HG02938 (cell line): Measurements from ENCODE around the gene TMEM240.
"Not testable (repeated sequence)": the region's sequence is repeated elsewhere in the genome, so short reads cannot be mapped to it uniquely, and the experiment has no call there.

Source experiments
- ATAC-seq: cut with Tn5 transposase; IDR thresholded peaks from one replicate; pipeline ENCODE4 v1.9.1; 2021; ENCODE audit warnings: mild to moderate bottlenecking, moderate library complexity; ENCODE audit not compliant: unreplicated experiment

Gene TMEM240

DNA sequence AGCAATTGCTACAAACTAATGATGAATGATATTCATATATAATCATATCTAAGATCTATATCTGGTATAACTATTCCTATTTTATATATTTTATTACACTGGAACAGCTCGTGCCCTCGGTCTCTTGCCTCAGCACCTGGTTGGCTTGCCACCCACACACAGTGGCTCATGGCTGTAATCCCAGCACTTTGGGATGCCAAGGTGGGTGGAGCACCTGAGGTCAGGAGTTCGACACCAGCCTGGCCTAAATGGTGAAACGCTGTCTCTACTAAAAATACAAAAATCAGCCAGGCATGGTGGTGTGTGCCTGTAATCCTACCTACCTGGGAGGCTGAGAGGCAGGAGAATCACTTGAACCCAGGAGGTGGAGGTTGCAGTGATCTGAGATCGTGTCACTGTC lies 34.6 kb downstream of the TMEM240 start:
- ATAC-seq: not testable (repeated sequence)

DNA sequence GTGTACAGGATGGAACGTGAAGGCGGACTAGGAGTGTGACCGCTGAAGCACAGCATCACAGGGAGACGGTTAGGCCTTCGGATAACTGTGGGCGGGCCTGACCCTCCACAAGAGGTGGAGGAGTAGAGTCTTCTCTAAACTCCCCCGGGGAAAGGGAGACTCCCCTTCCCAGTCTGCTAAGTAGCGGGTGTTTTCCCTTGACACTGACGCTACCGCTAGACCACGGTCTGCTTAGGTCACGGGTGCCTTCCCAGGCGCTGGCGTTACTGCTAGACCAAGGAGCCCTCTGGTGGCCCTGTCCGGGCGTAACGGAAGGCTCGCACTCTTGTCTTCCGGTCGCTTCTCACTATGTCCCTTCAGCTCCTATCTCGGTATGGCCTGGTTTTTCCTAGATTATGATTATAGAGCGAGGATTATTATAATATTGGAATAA lies 35.0 kb downstream of the TMEM240 start:
- ATAC-seq: not testable (repeated sequence)

DNA sequence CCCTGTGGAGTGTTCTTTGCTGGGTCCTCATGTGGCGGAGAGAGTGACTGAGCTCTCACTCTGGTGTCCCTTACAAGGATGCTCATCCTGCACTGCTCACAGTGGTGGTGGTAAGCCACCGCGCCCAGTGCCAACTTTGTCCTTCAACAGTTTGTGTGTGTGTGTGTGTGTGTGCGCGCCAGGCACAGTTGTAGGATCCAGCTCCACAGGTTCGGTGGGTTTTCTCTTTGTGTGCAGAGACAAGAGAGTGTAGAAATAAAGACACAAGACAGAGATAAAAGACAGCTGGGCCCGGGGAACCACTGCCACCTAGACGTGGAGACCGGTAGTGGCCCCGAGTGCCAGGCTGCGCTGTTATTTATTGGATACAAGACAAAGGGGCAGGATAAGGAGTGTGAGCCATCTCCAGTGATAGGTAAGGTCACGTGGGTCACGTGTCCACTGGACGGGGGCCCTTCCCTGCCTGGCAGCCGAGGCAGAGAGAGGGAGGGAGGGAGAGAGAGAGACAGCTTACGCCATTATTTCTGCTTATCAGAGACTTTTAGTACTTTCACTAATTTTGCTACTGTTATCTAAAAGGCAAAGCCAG lies 35.6 kb downstream of the TMEM240 start:
- ATAC-seq: not testable (repeated sequence)

DNA sequence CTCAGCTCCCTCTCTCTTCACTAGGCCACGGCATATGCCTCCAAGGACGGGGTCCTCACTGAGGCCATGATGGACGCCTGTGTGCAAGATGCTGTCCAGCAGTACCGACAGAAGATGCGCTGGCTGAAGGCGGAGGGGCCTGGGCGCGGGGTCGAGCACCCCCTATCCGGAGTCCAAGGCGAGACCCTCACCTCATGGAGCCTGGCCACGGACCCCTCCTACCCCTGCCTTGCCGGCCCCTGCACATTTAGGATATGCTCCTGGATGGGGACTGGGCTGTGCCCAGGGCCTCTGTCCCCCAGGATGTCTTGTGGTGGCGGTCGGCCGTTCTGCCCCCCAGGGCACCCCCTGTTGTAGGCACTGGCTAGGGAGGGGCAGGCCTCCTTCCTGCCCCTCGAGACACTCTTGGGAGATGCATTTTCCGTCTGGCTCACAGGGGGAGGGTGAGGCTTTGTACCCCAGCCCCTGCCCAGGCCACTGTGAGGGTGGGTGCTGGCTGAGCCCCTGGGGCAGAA lies 44.9 kb downstream of the TMEM240 start:
- not testable (repeated sequence) for ATAC-seq

DNA sequence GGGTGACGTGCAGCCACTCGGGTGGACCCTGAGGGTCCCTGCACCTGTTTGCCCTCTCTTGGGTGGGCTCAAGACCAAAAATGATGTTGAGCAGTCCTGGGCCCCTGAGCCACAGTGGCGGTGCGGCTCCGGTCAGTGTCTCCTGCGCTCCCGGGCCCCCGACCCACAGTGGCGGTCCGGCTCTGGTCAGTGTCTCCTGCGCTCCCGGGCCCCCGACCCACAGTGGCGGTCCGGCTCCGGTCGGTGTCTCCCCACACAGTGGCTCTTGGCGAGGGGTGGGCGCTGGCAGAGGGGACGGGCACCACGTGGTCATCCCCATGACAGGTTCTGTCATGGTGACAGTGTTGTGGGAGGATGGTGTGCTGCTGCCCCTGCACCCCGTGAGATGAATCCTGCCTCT lies 46.1 kb downstream of the TMEM240 start:
- ATAC-seq: not testable (repeated sequence)

DNA sequence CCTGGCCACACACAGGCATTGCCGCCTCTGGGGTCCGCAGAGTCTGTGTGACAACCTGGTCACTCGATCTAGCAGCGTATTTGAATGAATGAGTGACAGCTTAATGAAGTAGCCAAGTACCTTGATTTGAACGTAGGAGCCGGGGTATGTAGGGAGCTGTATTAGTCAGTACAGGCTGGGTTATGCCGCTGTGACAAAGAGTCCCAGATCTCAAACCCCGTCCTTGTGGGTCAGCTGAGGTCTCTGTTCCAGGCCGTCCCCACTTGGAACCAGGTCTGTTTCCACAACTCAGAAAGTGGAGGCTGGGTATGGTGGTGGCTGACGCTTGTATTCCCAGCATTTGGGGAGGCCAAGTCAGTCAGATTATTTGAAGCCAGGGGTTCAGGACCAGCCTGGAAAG lies 48.8 kb downstream of the TMEM240 start:
- no peak for ATAC-seq

DNA sequence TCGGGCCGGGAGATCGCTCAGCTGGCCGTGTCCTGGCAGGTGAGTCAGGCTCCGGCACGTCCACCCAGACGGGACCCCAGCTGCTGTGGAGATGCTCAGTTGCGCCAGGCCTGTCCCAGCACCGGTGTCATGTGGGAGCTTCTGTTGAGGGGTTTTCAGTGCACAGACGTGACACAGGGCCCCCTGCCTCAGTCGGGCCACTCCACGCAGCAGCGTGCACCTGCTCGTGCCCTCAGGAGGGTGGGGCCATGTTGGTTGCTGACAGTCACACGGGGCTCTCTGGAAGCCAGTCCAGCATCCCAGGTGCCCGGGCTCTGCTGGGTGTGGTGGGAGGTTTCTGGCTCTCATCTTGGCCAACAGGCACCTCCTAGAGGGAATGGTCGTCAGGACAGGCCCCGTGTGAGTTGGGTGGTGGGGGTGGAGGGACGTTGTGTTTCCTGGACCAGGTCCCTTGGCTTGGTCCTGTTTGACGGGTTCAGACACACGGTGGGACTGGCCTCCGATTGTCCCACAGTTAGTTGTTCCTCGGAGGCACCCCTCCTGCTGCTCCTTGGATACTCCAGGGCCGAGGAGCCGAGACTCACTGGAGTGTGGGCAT lies 49.7 kb downstream of the TMEM240 start:
- ATAC-seq: no peak

DNA sequence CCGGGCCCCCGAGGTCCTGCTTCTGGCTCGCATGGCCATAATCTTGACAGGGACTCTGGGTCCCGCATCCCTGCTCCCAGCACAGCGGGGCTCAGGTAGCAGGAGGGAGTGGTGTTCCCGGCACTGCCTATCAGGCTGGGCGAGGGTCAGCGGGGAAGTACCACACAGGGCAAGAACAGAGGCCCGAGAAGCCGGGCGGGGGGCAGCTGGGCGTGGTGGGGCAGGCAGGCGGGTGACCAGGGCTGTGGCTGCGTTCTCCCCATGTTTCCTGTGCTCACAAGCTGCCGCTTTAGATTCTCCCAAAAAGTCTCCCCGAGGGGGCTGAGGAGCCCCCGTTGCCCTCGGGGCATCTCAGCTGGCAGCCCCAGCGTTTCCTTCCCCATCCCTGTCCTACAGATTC lies 50.6 kb downstream of the TMEM240 start:
- no peak for ATAC-seq

DNA sequence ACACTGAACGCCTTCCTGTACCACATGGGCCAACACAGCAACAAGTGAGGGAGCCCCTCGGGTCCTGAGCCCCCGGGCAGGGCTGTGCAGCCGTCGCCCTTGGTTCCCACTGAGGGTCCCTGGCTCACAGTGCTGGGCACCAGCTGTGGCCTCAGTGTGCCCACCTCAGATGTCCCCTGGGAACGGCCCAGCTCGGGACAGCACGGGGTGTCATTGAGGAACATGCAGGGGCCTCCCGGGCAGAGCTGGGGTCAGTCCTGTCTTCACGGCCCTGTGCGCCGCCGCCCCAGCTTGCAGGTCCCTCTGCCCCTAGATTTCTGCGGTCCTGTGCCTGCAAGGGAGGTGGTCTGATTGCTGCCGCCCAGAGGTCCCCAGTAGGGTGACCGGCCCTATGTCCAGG lies 51.2 kb downstream of the TMEM240 start:
- no peak for ATAC-seq

DNA sequence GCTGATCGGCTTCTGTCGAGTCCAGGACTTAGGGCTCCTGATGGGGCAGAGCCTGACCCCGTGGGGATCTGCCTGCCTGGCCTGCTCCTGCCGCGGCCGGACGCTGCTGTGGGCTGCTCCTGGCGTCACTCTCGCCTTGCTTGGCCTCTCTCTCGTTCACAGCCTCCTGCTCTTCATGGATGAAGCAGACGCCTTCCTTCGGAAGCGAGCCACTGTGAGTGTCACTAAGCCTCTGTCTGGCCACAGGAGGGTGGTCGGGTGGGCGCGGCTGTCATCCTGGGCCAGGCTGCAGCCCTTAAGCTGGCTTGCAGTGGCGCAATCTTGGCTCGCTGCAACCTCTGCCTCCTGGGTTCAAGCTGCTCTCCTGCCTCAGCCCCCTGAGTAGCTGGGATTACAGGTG lies 52.7 kb downstream of the TMEM240 start:
- ATAC-seq: no peak

DNA sequence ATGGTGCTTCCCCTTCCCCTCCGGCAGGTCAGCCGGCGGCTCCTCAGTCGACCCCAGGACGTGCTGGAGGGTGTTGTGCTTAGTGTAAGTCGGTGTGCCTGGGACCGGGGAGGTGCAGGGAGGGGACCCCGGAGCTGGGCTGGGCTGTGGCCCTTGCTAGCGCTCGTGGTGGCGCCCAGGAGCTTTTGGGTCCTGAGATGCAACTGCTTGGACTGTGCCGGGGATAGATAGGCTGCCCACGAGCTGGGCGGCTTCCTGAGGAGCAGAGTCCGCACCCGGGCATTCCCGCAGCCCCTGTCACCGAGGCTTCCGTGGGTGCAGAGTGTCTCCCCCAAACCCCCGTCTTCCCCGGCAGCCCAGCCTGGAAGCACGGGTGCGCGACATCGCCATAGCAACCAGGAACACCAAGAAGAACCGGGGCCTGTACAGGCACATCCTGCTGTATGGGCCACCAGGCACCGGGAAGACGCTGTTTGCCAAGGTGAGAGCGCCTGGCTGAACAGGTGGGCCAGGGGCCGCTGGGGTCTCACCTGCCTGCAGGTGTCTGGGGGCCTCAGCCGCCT lies 54.6 kb downstream of the TMEM240 start:
- ATAC-seq: not testable (repeated sequence)

DNA sequence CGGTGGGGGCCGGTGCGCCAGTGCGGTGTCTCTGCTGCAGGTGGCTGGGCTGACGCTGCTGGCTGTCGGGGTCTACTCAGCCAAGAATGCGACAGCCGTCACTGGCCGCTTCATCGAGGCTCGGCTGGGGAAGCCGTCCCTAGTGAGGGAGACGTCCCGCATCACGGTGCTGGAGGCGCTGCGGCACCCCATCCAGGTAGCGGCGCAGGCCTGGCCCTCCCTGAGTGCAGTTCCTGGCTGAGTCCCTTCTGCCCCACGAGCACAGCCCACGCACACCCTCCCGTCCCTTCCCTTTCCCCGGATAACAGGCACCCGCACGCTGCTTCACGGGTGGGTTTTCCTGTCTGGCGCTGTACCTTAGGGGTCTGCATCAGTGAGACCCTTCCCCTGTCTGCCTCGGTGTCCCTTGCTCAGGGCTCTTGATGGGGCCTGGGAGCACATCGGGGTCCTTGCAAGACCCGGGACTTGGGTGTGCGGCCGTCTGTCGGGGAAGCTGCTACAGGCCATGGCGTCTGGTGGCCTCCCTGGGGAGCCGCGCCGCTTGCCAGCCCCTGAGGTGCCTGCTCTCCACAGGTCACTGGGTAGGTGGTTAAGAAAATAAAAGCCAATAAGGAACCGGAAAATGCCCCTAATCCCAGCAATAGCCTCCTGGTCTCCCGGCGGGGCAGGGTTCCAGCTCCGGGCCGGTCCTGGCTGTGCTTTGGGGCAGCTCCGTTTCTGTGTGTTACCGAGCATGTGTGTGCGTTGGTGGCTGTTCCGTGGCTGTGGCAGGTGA lies 55.3 kb downstream of the TMEM240 start:
- not testable (repeated sequence) for ATAC-seq
